BJ (cell line): ENCODE results near the gene SLIRP. TPM values are rescaled to one million over a fixed set of nuclear protein-coding genes. Genes with fewer than 3 reads are reported as not detected.
A peak's percentile ranks its signal among the peaks of the same experiment; 100 is the strongest.

Experiments used
- CTCF ChIA-PET: fragments of 350-600 bp; formaldehyde crosslinking; extraction: SDS; loops from one replicate; lab custom pipeline; 2021; ENCODE audit warnings: antibody characterized with exemption, inconsistent platforms; lab: Yijun Ruan, JAX
- POLR2A ChIA-PET: fragments of 300-600 bp; sonication (Branson Sonifier 250); formaldehyde crosslinking; extraction: SDS; loops from one replicate; lab custom pipeline; 2021; ENCODE audit warnings: antibody characterized with exemption; lab: Charles Lee
- DNase-seq: peaks from one replicate; pipeline ENCODE4 v3.0.0-alpha.2; 2011; ENCODE audit warnings: low read depth
- H3K27me3 ChIP-seq: 2 replicates; pipeline ENCODE4 v1.6.0; 2011; ENCODE audit warnings: low read length; ENCODE audit not compliant: control insufficient read depth, insufficient read depth
- H3K36me3 ChIP-seq: 2 replicates; pipeline ENCODE4 v1.5.1; 2011; ENCODE audit warnings: low read length; ENCODE audit not compliant: control insufficient read depth, insufficient read depth
- H3K4me3 ChIP-seq: 2 replicates; pipeline ENCODE4 v1.5.1; 2011; ENCODE audit warnings: low read depth, mild to moderate bottlenecking, control low read depth, low read length
- CTCF ChIP-seq: IDR thresholded peaks from 2 replicates; pipeline ENCODE4 v1.5.1; 2011; ENCODE audit warnings: low read depth, mild to moderate bottlenecking, control low read depth, inconsistent platforms, low read length, moderate library complexity; ENCODE audit not compliant: insufficient read depth
- polyA plus RNA-seq: library from polyadenylated mRNA; depleted of rRNA; stranded (reverse); fragments of >200 nt; gene quantifications from 2 replicates; pipeline ENCODE4 v1.2.3, GENCODE V29; 2011

SLIRP gene
- polyA plus RNA-seq, 1 experiment = 162 TPM

GRCh38 chr14:77691259-77691658 is 16.6 kb upstream of the SLIRP start:
- ChIA-PET POLR2A (no interaction called here), CTCF (no interaction called here)
- no peak overlapping the region for H3K4me3 ChIP-seq
- no peak for DNase-seq
- no peak for TF ChIP-seq CTCF
- H3K36me3 ChIP-seq = peaks cover under 1% of the 10 kb centered on the region
- H3K27me3 ChIP-seq = no peaks in the 10 kb centered on the region

- no peaks in the 10 kb centered on the region for H3K27me3 ChIP-seq
- ChIA-PET CTCF (interaction anchor here (0.7 to 4.3 kb wide), 3 partner anchors 52 to 248 kb away, joined by 3 to 21 read pairs (median 7); partner anchors contain the start of gene AHSA1), POLR2A (no interaction called here)
- peaks cover 3% of the 10 kb centered on the region for H3K36me3 ChIP-seq
- DNase-seq = no peak
- peak; percentile 66 for TF ChIP-seq CTCF
- H3K4me3 ChIP-seq = peak overlapping the region; percentile 57
These were observed 564 bp upstream of the SLIRP start for GRCh38 chr14:77707355-77707723.

- no peaks in the 10 kb centered on the region for H3K27me3 ChIP-seq
- POLR2A ChIA-PET = no interaction called here
- H3K36me3 ChIP-seq = peaks cover 2% of the 10 kb centered on the region
- H3K4me3 ChIP-seq = peak overlapping the region; percentile 57
- no peak for DNase-seq
- CTCF ChIA-PET = interaction anchor here (0.9 kb wide), 2 partner anchors 41 to 63 kb away, joined by 3 read pairs; no protein-coding TSS in a partner anchor
- no peak for TF ChIP-seq CTCF
These were observed 846 bp downstream of the SLIRP start for GRCh38 chr14:77708749-77709148.

GRCh38 chr14:77709412-77709811 is 1.5 kb downstream of the SLIRP start:
- no peak for DNase-seq
- CTCF ChIA-PET = no interaction called here
- Histone ChIP-seq H3K36me3 (peaks cover 5% of the 10 kb centered on the region), H3K4me3 (no peak overlapping the region), H3K27me3 (no peaks in the 10 kb centered on the region)
- POLR2A ChIA-PET = no interaction called here
- TF ChIP-seq CTCF = no peak

- TF ChIP-seq CTCF = no peak
- no peak for DNase-seq
- H3K27me3 ChIP-seq = no peaks in the 10 kb centered on the region
- ChIA-PET CTCF (no interaction called here), POLR2A (no interaction called here)
- H3K4me3 ChIP-seq = no peak overlapping the region
- H3K36me3 ChIP-seq = peaks cover 5% of the 10 kb centered on the region
These were observed 2.5 kb downstream of the SLIRP start for GRCh38 chr14:77710364-77710763.
